GM19023 (cell line): ENCODE data around the gene SHOC1.
"Not testable (repeated sequence)": the region's sequence is repeated elsewhere in the genome, so short reads cannot be mapped to it uniquely, and the experiment has no call there.

Source experiments
- ATAC-seq: cut with Tn5 transposase; IDR thresholded peaks from one replicate; pipeline ENCODE4 v1.9.1; 2021; ENCODE audit warnings: mild to moderate bottlenecking, moderate library complexity; ENCODE audit not compliant: unreplicated experiment

Gene SHOC1

DNA sequence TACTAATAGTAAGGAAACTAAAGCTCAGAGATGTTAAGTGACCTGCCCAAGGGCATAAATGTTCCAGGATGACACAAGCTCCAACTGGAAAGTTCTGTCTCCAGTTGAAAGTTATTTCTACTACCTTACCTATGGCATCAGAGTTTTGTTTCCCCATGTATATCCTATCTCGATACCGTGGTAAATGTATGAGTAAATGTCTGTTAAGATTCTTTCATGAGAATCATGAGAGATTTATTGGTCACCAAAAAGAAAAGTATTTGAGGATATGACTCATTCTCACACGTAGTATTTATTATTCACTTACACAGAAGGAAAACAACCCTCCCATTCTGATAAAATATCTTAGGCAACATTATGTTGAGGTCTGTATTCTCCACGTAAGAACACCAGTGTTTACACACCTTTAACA lies 11.1 kb upstream of the SHOC1 start:
- no peak for ATAC-seq

- ATAC-seq: no peak
These were observed 10.5 kb upstream of the SHOC1 start for GRCh38 chr9:111805262-111805661.

GRCh38 chr9:111804636-111805035 lies 9.9 kb upstream of the SHOC1 start:
- ATAC-seq: no peak

DNA sequence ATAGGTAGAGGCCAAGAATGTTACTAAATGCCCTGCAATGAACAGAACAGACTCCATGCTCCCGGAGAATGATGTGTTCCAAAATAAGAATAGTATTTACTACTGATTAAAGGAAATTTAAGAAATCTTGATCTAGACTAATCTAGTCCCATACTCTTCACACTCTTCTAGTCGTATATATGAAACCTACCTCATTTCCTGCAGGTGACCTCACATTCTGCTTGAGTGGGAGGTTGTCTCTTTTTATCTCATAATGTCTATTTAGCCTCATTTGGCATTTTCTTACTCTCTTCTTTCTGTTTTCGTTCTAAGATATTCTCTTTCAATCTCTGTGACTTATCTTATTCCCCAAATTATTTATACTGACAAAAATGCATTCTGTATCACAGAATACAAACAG lies 9.2 kb upstream of the SHOC1 start:
- no peak for ATAC-seq

DNA sequence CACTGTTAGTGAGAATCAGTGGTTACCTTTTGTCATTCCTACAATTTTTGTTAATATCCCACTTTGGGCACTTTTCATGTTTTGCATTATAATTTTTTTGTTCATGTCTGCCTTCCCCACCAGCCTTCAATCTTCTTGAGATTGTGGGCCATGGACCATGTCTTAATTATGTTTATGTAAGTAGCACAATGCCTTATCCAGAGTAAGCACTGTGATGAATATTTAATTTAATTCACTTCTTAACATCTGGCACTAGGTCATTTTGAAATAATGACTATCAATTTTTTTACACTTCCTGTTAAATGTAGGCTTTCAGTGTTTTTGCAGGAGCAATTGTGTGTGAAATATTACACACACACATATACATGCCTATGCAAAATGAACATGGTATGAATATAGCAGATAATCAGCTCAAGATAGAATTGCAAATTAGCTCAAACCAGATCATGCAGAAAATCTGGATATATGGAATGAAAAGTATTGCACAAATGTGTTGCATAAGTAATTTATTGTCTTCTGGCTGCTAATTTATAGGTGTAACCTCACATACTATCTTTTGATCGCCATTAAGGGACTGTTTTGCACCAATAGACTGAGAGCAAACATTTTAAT lies 5.3 kb upstream of the SHOC1 start:
- ATAC-seq: no peak

DNA sequence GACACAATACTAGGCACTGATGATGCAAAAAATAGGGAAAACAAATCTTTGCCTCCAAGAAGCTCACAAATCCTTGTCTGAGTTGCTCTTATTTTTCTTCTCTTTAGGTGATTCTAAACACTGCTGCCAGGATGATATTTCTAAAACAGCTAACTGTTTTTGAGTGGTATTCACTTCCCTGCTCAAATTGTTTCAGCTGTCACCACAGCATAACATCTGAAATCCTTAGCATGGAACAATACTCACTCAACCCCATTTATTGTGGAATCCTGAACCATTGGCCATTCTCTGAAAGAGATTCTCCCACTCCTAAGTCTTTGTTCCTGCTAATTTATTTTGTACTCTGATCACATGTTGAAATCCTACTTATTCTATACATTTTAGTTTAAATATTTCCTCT lies 4.8 kb upstream of the SHOC1 start:
- no peak for ATAC-seq

DNA sequence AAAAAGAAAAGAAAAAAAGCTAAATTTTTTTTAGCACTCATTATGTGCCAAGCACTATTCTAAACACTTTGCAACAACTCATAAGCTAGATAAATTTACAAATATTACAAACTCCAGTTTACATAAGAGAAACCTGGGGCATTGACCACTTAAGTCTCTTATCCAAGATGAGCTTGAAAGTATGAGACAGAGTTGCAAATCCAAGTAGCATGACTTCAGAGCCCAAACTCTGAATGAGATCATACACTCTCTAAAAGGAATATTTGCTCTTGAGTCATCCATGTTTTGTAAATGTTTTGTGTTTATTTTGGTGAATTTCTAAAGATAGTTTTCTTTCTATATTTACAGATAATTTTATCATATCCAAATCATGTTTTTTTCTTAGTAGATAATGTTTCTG lies 4.0 kb upstream of the SHOC1 start:
- ATAC-seq: no peak

DNA sequence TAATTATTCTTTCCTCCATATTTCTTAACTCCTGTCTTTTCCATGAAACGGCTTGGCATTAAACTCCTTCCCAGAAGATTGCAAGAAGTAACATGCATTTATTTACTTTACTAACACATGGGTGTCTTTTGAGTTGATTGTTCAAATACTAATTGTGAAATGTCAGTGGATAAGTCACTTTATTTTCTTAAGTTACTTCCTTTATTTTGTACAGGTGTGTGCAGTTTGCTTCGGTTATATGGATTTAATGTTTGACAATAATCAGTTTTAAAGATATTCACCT lies 761 bp upstream of the SHOC1 start:
- no peak for ATAC-seq

- ATAC-seq: not testable (repeated sequence)
These were observed 2.9 kb downstream of the SHOC1 start for GRCh38 chr9:111791821-111792220.

DNA sequence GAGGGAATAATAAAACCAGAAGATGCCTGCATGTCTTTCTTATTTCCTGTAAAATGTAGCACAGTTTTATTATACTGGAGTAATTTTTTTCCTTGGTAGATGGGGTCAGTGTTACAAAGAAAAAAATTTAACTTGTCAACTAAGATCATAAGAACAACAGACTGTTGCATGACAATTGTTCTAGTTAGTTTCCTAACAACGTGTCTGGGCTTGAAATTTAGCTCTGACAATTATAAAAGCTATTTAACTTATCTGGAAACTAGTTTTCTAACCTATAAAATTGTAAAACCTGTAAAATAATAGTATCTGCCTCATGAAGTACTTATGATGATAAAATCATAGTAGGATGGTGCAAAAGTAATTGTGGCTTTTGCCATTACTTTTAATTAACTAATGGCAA lies 4.9 kb downstream of the SHOC1 start:
- ATAC-seq: no peak

DNA sequence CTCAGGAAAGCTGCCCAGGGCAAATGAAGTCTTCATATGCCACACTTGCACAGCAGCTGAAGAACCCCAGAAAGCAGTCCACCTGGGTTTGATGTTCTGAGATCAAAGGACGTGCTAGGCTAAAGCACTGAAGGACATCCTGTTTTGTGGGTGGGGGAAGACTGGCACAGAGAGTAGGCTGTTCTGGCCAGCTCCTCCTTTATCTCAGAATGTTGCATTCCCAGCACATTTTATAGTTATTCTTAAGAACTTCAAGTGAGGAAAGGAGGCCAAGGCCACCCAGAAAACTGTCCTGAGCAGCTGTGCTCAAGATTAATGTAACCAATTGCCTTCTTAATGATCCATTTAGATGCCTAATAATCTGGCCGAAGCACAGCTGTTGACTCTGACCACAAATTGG lies 10.9 kb downstream of the SHOC1 start:
- ATAC-seq: no peak

- ATAC-seq: no peak
These were observed 11.3 kb downstream of the SHOC1 start for GRCh38 chr9:111783424-111783823.

GRCh38 chr9:111766066-111766465 lies 28.7 kb downstream of the SHOC1 start:
- ATAC-seq: no peak

- ATAC-seq: no peak
These were observed 32.2 kb downstream of the SHOC1 start for GRCh38 chr9:111762556-111762955.

DNA sequence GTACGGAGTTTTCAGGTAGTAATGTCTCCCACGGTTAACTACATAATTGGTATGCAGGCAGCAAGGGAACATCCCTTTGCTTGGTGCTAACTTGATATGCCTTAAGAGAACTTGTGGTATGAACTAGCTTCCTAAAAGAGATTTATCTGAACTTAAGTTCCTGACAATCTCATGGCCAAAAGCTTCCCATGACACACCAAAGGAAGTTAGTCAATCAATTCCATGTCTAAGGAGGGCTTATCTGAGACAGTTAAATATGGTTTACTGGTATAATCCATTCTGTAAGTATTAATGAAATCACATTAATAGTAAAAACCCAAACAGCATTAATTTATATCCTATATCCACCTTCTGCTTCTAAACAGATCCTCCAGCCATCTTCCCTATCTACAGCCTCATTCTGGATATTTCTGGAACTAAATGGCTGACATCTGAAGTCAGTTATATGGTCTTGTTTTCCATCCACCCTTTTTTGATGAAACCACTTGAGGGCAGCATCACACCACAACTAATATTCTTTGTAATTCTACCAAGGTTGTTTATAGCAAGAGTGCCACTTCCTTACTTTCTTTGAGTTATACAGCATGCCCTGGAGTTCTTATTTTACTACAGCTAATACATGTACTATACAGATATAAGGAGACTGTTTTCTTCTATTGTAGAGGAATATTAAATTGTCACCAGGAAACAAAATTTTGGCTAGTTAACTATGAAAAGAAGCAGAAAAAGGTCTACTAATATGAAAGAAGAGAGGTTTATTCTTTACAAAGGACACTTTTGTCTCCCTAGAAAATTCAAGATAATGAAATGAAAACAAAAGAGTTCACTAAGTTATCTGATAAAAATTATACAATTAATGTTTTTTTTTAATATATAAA lies 34.7 kb downstream of the SHOC1 start:
- no peak for ATAC-seq

- no peak for ATAC-seq
These were observed 39.9 kb downstream of the SHOC1 start for GRCh38 chr9:111754800-111755199.

DNA sequence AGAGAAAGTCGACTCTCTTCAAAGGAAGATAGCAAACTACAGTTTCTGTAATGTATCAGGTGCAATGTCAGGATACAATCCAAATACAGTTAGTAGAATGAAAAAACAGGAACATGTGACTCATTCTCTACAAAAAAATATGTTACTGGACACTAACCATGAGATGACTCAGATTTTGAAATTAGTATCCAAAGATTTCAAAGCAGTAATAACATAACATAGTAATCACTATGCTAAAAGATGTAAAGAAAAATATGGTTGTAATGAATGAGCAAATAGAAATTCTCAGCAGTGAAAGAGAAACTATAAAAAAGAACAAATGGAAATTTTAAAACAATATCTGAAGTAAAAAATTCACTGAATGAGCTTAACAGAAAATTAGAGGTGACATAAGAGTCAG lies 42.3 kb downstream of the SHOC1 start:
- ATAC-seq: no peak
